ENCODE data around the gene DPEP1. TPM values are rescaled to one million over a fixed set of nuclear protein-coding genes. Genes with fewer than 3 reads are reported as not detected.

Gene DPEP1
- polyA plus RNA-seq, 1 donor (not counting 4 experiments of a cell fraction or from before 2014, with no cell fraction given), result 0.13 TPM

- H3K4me2 ChIP-seq (ENCODE audit: control insufficient read depth, extremely low read depth, insufficient read depth, low read depth, low read length), result no peak overlapping the region
- H4K20me1 ChIP-seq (ENCODE audit: control insufficient read depth, extremely low read depth, insufficient read depth, low read length), result no peaks in the 10 kb centered on the region
- no peak for DNase-seq (ENCODE audit: low read depth, low spot score)
- no peak overlapping the region for H3K9ac ChIP-seq (ENCODE audit: control insufficient read depth, extremely low read depth, insufficient read depth, low read length)
- H3K36me3 ChIP-seq (ENCODE audit: control insufficient read depth in 2 of 2, extremely low read depth in 1 of 2, insufficient read depth in 2 of 2, low read length in 2 of 2), result no peaks in the 10 kb centered on the region
- H3K9me1 ChIP-seq (ENCODE audit: control insufficient read depth, extremely low read depth, insufficient read depth, low read length), result no peaks in the 10 kb centered on the region
- no peaks in the 10 kb centered on the region for H3K27me3 ChIP-seq (ENCODE audit: control insufficient read depth, extremely low read depth, insufficient read depth, low read length)
- no peak for FAIRE-seq
- no peaks in the 10 kb centered on the region for H3K79me2 ChIP-seq (ENCODE audit: control insufficient read depth, insufficient read depth, low read length)
- peaks cover 22% of the 10 kb centered on the region for H3K4me1 ChIP-seq (ENCODE audit: control insufficient read depth, extremely low read depth, insufficient read depth, low read length)
- TF ChIP-seq CTCF (optimal IDR thresholded peaks at IDR 0.05 in 1 of 3, IDR thresholded peaks at IDR 0.05 in 1 of 3, conservative IDR thresholded peaks at IDR 0.05 in 1 of 3; ENCODE audit: extremely low read depth in 1 of 3, insufficient read depth in 2 of 3, low read length in 3 of 3) (no peak), EZH2 (IDR thresholded peaks at IDR 0.05; ENCODE audit: low read length) (no peak)
- no peak overlapping the region for H3K27ac ChIP-seq (ENCODE audit: control insufficient read depth, insufficient read depth, low read length)
- H3K4me3 ChIP-seq (ENCODE audit: control insufficient read depth in 2 of 3, extremely low read depth in 1 of 3, insufficient read depth in 2 of 3, low read depth in 1 of 3, low read length in 3 of 3), result no peak overlapping the region
- no peaks in the 10 kb centered on the region for H3K9me3 ChIP-seq (ENCODE audit: control insufficient read depth, low read depth, low read length)
- dilution Hi-C loops (cut with MboI; ENCODE audit: extremely low pct_ligation_motif_present, low sequenced_read_pairs), result no loop called here
- no peak overlapping the region for H2AFZ ChIP-seq (ENCODE audit: control insufficient read depth, low read length)
Observed at GRCh38 chr16:89596957-89597649, 16.3 kb upstream of the DPEP1 start.

DNA sequence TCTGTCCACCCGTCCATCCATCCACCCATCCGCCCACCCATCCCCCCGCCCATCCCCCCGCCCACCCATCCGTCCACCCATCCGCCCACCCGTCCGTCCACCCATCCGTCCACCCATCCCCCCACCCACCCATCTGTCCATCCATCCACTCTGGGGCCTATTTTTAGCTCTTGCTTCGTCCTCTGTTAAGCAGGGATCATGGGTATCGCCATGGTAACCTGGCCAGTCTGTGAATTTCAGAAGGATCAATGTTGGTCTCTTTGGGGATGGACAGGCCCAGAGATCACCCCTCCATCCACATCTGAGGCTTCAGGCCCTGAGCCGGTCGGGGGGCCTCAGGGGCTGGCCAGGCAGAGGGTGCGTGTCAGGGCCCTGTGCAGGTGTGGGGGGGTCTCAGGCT is 15.2 kb upstream of the DPEP1 start:
- H2AFZ ChIP-seq (ENCODE audit: control insufficient read depth, low read length), result no peak overlapping the region
- DNase-seq (ENCODE audit: low read depth, low spot score), result no peak
- no peak overlapping the region for H3K9ac ChIP-seq (ENCODE audit: control insufficient read depth, extremely low read depth, insufficient read depth, low read length)
- H3K79me2 ChIP-seq (ENCODE audit: control insufficient read depth, insufficient read depth, low read length), result no peaks in the 10 kb centered on the region
- no peaks in the 10 kb centered on the region for H4K20me1 ChIP-seq (ENCODE audit: control insufficient read depth, extremely low read depth, insufficient read depth, low read length)
- FAIRE-seq, result no peak
- H3K9me1 ChIP-seq (ENCODE audit: control insufficient read depth, extremely low read depth, insufficient read depth, low read length), result no peaks in the 10 kb centered on the region
- dilution Hi-C loops (cut with MboI; ENCODE audit: extremely low pct_ligation_motif_present, low sequenced_read_pairs), result no loop called here
- TF ChIP-seq EZH2 (IDR thresholded peaks at IDR 0.05; ENCODE audit: low read length) (no peak), CTCF (optimal IDR thresholded peaks at IDR 0.05 in 1 of 3, IDR thresholded peaks at IDR 0.05 in 1 of 3, conservative IDR thresholded peaks at IDR 0.05 in 1 of 3; ENCODE audit: extremely low read depth in 1 of 3, insufficient read depth in 2 of 3, low read length in 3 of 3) (no peak)
- no peak overlapping the region for H3K27ac ChIP-seq (ENCODE audit: control insufficient read depth, insufficient read depth, low read length)
- no peak overlapping the region for H3K4me3 ChIP-seq (ENCODE audit: control insufficient read depth in 2 of 3, extremely low read depth in 1 of 3, insufficient read depth in 2 of 3, low read depth in 1 of 3, low read length in 3 of 3)
- H3K27me3 ChIP-seq (ENCODE audit: control insufficient read depth, extremely low read depth, insufficient read depth, low read length), result no peaks in the 10 kb centered on the region
- no peak overlapping the region for H3K4me2 ChIP-seq (ENCODE audit: control insufficient read depth, extremely low read depth, insufficient read depth, low read depth, low read length)
- H3K4me1 ChIP-seq (ENCODE audit: control insufficient read depth, extremely low read depth, insufficient read depth, low read length), result peaks cover 32% of the 10 kb centered on the region
- no peaks in the 10 kb centered on the region for H3K9me3 ChIP-seq (ENCODE audit: control insufficient read depth, low read depth, low read length)
- no peaks in the 10 kb centered on the region for H3K36me3 ChIP-seq (ENCODE audit: control insufficient read depth in 2 of 2, extremely low read depth in 1 of 2, insufficient read depth in 2 of 2, low read length in 2 of 2)

All from keratinocyte (primary cell).